Measurements from ENCODE around the gene TP53I13. TPM values are rescaled to one million over a fixed set of nuclear protein-coding genes. Genes with fewer than 3 reads are reported as not detected.

Gene TP53I13
- total RNA-seq, 1 donor from 2014 or later, result 68.4 TPM

- Histone ChIP-seq H3K36me3 (ENCODE audit: control insufficient read depth, insufficient read depth, low read length) (no peaks in the 10 kb centered on the region), H3K27me3 (ENCODE audit: control insufficient read depth, insufficient read depth, low read length) (peaks cover 7% of the 10 kb centered on the region), H3K4me3 (ENCODE audit: low read depth, low read length) (peak overlapping the region; percentile 79)
- DNase-seq (ENCODE audit: low read depth), result no peak
- TF ChIP-seq CTCF (IDR thresholded peaks at IDR 0.05; ENCODE audit: insufficient read depth, low read length, poor library complexity, severe bottlenecking), result no peak
These were observed 53.3 kb downstream of the TP53I13 start for GRCh38 chr17:29621751-29622194.

Other genes starting within 250 kb of the TP53I13 start
- gene TAOK1, start 178.3 kb upstream of the TP53I13 start, total RNA-seq, result 47.5 and 49.1 TPM in 2 replicates
- 6.4 and 8.3 TPM in 2 replicates for gene ABHD15, start 1.7 kb upstream of the TP53I13 start, total RNA-seq
- 63.8 and 89.8 TPM in 2 replicates for gene GIT1, start 20.9 kb downstream of the TP53I13 start, total RNA-seq
- gene ANKRD13B, start 24.4 kb downstream of the TP53I13 start, total RNA-seq, result 13.1 and 13.8 TPM in 2 replicates
- gene CORO6, start 54.2 kb downstream of the TP53I13 start, total RNA-seq, result 2.2 and 2.7 TPM in 2 replicates